HG03469 (cell line): Measurements from ENCODE around the gene CACNB2.

Experiments used
- ATAC-seq: cut with Tn5 transposase; IDR thresholded peaks from one replicate; pipeline ENCODE4 v1.9.1; 2021; ENCODE audit warnings: mild to moderate bottlenecking, moderate library complexity, moderate number of reproducible peaks; ENCODE audit not compliant: unreplicated experiment

The CACNB2 gene

GRCh38 chr10:18497806-18498369 is 357.7 kb downstream of the CACNB2 start:
- ATAC-seq, result no peak

GRCh38 chr10:18498998-18499397 is 358.8 kb downstream of the CACNB2 start:
- no peak for ATAC-seq

- no peak for ATAC-seq
Observed at GRCh38 chr10:18500576-18500975, 360.4 kb downstream of the CACNB2 start.

- ATAC-seq, result no peak
Observed at GRCh38 chr10:18501198-18501597, 361.0 kb downstream of the CACNB2 start.

- ATAC-seq, result no peak
Observed at GRCh38 chr10:18501629-18502028, 361.4 kb downstream of the CACNB2 start.

GRCh38 chr10:18504161-18504560 is 363.9 kb downstream of the CACNB2 start:
- no peak for ATAC-seq

GRCh38 chr10:18505456-18506118 is 365.4 kb downstream of the CACNB2 start:
- no peak for ATAC-seq

GRCh38 chr10:18508587-18508986 is 368.4 kb downstream of the CACNB2 start:
- no peak for ATAC-seq

- no peak for ATAC-seq
Observed at GRCh38 chr10:18514537-18514936, 374.3 kb downstream of the CACNB2 start.

GRCh38 chr10:18516851-18517250 is 376.6 kb downstream of the CACNB2 start:
- no peak for ATAC-seq

- no peak for ATAC-seq
Observed at GRCh38 chr10:18523025-18523424, 382.8 kb downstream of the CACNB2 start.

- ATAC-seq, result no peak
Observed at GRCh38 chr10:18523858-18524257, 383.6 kb downstream of the CACNB2 start.

- ATAC-seq, result no peak
Observed at GRCh38 chr10:18527687-18528086, 387.5 kb downstream of the CACNB2 start.

- ATAC-seq, result no peak
Observed at GRCh38 chr10:18528292-18528691, 388.1 kb downstream of the CACNB2 start.

- ATAC-seq, result no peak
Observed at GRCh38 chr10:18532881-18533535, 392.8 kb downstream of the CACNB2 start.

- ATAC-seq, result no peak
Observed at GRCh38 chr10:18533896-18534295, 393.7 kb downstream of the CACNB2 start.

GRCh38 chr10:18539335-18539734 is 399.1 kb downstream of the CACNB2 start:
- ATAC-seq, result no peak

GRCh38 chr10:18540195-18540594 is 400.0 kb downstream of the CACNB2 start:
- no peak for ATAC-seq

GRCh38 chr10:18542832-18543231 is 402.6 kb downstream of the CACNB2 start:
- no peak for ATAC-seq

GRCh38 chr10:18545621-18546305 is 405.5 kb downstream of the CACNB2 start:
- ATAC-seq, result no peak

- ATAC-seq, result no peak
Observed at GRCh38 chr10:18549105-18549504, 408.9 kb downstream of the CACNB2 start.

GRCh38 chr10:18551473-18551872 is 411.2 kb downstream of the CACNB2 start:
- no peak for ATAC-seq
